IPS-NIHi7 (cell line): ENCODE measurements around the gene ABCA8.

ENCODE experiments used
- DNase-seq: peaks from one replicate; pipeline ENCODE4 v3.0.0; 2012; ENCODE audit warnings: mixed read lengths; ENCODE audit errors: extremely low spot score

ABCA8 gene

DNA sequence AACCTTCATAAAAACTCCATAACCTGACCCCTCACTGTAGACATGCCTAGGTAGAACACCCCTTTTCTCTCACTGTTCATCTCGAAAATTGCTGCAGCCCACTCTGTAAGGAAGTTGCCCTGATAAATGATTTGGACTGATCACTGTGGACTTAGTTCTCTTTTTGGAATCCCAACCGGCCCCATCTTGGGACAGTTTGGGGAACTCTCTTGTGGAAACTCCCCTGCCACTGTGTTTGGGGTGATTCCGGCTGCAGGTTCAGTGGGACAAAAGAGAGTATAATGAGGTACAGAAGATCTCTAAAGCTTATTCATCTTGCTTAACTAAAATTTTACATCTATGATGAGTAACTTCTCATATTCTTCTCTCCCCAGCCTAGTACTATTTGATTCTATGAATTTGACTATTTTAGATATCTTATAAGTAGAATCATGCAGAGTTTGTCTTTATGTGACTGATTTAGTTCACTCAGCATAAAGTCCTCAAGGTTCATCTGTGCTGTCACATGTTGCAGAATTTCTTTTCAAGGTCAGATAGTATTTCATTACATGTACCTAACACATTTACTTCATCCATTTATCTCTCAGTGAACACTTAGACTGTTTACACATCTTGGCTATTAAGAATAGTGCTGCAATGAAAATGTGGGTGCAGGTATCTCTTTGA lies 84.9 kb downstream of the ABCA8 start:
- DNase-seq = no peak

GRCh38 chr17:68868708-68869107 lies 86.5 kb downstream of the ABCA8 start:
- no peak for DNase-seq

DNA sequence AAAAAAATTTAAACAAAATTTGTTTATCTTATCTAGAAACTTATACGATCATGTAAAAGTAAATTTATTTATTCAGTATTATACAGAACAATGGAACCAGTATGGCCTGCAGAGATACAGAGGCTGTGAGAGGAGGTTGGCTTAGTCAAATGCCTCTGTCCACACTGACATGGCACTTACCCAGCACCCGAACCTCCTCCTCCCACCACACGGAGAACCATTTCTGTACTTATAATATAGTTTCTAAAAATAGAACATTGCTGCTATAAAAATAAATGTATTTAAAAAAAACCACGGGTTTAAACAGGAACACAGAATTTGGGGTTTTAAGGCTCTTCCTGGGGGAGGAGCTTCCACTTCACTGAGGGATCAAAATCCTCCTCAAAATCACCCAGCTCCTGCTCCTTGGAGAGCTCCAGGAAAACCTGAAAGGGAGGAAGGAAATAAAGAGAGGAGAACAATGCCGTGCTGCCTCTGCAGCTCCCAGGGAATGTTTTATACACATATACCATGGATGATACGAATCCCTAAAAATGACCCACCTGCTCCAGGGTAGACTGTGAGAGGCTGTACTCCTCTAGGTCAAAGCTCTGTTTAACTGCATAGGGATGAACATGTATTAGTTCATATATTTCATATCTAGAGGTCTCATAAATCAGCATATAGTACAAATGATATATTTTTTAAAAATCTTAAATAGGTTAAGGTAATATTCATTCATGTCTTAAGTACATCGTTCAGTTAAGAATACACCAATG lies 87.3 kb downstream of the ABCA8 start:
- DNase-seq = no peak

GRCh38 chr17:68865584-68865983 lies 89.6 kb downstream of the ABCA8 start:
- DNase-seq = no peak

DNA sequence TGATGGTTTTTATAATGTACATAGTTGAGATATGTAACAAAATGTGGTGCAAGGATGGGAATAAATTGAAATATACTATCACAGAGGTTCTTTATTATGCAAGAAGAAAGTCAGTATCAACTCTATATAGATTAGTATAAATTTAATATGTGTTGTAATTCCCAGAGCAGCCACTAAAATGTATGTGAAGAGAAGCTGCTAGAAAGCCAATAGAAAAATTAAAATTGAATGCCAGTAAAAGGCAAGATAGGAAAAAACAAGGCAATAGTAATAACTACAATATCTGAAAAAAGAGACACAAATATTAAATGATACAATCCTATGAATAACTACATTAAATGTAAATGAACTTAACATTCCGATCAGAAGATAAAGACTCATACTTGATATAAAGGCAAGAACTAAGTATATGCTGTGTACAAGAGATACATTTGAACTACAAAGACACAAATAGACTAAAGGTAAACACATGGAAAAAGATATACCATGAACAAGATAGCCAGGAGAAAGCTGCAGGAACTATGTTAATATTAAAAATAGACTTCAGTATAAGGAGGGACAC lies 92.0 kb downstream of the ABCA8 start:
- no peak for DNase-seq

DNA sequence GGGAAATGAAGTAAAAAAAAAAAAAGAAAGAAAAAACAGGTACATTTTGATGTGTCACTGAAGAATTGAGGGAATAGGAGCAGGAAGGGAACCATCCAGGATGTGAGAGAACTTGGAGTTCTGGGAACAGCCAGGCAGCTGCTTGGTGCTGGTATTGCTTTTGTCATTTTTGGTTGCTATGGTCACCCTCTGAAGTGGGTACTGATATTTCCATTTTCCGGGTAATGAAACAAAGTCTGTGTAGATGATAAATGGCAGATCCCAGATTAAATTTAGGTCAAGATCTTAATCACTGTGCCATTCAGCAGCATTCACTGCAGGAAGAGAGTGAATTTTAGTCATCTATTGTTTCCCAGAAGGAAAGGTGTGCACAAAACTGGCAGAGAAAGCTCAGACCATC lies 93.6 kb downstream of the ABCA8 start:
- DNase-seq = no peak

DNA sequence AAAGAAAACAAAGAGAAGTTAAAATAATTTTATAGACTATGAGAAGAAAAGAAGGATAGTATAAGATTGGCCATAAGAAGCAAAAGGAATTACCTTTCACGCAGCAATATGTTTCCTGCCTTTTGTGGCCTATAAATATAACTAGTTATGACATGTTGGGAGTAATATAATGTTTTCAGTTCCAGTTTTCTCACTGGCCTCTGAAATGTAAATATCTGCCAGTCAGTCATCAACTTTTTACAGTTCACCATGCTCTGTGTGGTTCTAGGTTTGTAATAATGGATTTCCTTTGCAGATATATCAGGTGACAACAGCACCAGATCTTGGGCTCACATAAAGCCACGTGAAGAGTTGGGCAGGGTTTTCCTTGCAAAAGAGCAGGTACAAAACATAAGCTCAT lies 94.3 kb downstream of the ABCA8 start:
- DNase-seq = no peak

- no peak for DNase-seq
Measured at GRCh38 chr17:68854452-68854851, 100.7 kb downstream of the ABCA8 start.

- no peak for DNase-seq
Measured at GRCh38 chr17:68853439-68853838, 101.8 kb downstream of the ABCA8 start.

- no peak for DNase-seq
Measured at GRCh38 chr17:68853036-68853435, 102.2 kb downstream of the ABCA8 start.

- no peak for DNase-seq
Measured at GRCh38 chr17:68851890-68852289, 103.3 kb downstream of the ABCA8 start.

- DNase-seq = no peak
Measured at GRCh38 chr17:68850749-68851510, 104.3 kb downstream of the ABCA8 start.

DNA sequence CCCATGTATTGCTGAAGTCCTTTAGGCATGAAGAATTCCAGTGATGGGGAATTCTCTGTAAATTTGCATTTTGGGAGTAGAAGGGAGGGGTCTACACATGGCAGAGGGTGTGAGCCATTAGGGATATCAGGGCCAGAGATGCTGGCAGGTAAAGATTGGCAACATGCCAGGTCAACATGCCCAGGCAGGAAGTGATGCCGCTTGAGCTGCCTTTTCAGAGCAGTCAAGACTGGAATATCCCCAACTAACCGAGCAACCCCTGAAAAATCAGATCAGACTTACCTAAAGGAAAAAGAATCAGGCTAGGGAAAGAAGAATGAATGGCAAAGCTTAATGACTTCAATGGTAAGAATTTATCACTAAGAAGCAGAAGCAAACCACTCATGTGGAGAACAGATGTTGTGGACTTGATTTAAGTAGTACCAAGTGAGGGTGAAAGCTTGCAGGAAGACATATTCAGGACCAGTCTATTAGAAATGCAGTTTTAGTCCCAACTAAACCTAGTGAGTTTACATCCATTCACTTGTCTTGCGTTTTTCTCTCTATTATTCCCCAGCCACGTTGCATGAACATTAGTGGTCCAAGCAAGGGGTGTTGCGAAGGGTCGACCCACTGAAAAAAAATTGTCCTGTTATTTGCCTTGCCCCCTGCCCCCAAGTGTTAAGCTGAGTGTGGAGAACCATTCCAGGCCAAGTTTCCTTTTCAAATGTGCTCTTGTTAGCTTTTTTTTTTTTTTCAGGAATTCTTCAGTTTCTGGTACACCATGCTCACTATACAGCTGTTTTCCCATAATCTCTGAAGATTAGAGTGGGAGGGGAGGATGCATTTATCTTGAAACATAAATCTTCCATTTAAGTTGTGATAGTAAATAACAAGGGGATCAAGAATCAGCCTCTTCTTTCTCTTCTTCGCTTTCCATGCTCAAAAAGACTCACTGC lies 105.2 kb downstream of the ABCA8 start:
- DNase-seq = no peak

DNA sequence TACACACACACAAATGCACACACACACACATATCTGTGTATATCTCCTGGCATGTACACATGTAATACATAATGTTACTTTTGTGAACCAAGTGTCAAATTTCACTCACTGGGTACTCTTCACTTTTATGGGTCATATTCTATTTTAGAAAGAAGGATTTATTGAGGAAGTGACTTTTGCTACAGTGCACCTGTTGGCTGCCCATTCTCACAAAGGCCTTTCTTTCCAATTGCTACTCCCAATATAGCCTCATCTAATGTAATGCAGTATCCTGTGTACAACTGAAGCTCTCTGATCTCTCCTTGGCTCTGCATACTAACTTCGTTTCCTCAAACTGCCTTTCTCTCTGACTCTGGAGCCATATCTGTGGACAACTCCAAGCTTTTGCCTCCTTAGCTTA lies 107.5 kb downstream of the ABCA8 start:
- DNase-seq = no peak

DNA sequence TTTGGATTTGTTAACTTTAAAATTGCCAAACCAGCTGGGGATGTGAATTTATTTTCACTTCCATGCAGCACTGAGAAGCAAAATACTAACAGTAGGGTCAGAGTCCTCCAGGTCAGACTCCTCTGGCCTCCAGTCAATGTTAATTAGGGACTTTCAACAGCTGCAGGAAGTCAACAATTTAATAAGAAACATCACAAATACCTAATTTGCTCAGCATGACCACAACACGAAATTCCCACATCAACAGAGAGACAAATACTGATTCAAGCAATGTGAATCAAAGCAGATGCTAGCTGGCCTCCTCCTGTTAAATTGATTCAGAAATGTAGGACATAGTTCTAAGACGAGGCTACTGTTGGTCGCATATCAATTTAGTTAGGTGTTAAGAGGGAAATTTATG lies 111.7 kb downstream of the ABCA8 start:
- no peak for DNase-seq

- DNase-seq = no peak
Measured at GRCh38 chr17:68840073-68840472, 115.1 kb downstream of the ABCA8 start.

DNA sequence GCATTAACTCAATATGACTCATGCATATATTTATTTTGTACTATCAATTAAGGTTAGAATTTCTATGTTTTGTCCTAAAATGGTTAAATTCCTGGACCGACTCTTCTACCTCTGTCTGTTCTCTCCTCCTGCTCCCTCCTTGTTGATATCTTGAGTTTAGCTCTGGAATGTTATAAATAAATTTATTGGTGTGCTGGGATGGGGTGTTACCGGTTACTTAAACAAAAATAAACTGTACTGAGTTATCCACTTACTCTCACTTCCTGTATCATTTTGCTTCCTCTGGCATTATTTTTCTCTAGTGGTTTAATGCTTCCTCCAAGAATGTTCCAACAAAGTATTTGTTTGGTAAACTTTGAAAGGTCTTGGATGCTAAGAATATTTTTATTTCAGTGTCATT lies 120.1 kb downstream of the ABCA8 start:
- no peak for DNase-seq

DNA sequence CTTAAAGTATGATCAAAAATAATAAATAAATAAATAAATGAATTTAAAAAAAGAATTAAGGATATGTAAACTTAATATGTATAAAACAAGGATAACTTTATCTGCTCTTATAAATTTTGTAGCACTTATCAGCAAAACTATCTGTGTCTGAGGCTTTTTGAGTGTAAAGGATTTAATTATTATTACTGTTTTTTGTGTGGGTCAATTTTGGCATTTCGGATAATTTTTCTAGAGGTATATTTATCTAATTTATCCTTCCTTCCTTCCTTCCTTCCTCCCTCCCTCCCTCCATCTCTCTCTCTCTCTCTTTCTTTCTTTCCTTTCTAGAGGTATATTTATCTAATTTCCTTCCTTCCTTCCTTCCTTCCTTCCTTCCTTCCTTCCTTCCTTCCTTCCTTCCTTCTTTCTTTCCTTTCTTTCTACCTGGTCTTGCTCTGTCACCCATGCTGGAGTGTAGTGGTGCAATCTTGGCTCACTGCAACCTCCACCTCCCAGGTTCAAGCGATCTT lies 120.8 kb downstream of the ABCA8 start:
- no peak for DNase-seq

DNA sequence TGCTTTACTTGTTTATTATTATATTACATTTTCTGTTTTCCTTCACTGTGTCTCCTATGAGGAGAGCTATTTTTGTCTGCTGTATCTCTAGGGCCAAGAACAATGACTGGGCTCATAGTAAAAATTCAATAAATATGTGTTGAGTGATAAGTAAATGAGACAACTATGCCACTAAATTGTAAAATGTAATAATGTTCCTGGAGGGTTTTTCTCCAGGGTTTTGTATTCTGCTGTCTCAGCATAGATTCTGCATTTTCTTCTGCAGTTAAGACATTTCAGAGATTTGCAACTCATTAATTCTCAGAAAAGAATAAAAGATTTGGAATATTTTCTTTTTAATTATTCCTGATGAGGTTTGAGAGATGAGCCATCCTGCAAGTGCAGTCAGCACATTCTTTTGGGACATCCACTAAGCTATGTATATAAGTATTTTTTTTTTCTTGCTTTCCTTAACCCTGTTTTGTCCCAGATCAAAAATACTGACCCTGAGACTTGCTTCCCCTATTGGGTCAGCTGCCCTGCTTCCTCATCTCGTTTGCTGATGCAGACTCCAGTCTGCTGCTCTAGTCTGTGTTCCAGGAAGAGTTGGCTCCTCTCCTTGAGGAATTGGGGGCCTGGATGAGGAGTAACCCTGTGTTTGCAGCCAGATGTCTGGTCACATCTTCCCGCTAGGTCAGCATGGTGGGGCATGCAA lies 122.9 kb downstream of the ABCA8 start:
- no peak for DNase-seq

GRCh38 chr17:68831170-68831569 lies 124.0 kb downstream of the ABCA8 start:
- no peak for DNase-seq

GRCh38 chr17:68830313-68830712 lies 124.9 kb downstream of the ABCA8 start:
- DNase-seq = no peak
